ENCODE results near the gene GPBP1. TPM values are rescaled to one million over a fixed set of nuclear protein-coding genes. Genes with fewer than 3 reads are reported as not detected.

GPBP1 gene
- total and polyA plus RNA-seq, 7 donors, result 37.3 to 74.0 (median 53.1) TPM

- H3K4me3 ChIP-seq, result peak overlapping the region; percentile 98
- ATAC-seq (peak; percentile 73 to 86 (median 79)), DNase-seq (no peak)
- peaks cover 0 to 11% of the 10 kb centered on the region in 2 donors for H3K36me3 ChIP-seq (ENCODE audit: insufficient read depth in 1 of 2, low read depth in 1 of 2)
- WGBS, 3 donors, result 19 to 31% (median 24%) methylated on average over 12 of the region's 12 CpGs
- H3K9me3 ChIP-seq, result no peaks in the 10 kb centered on the region
- intact Hi-C loops (cut with DNase I), result loop anchor here in 1 of 2 donors (5.0 to 10.0 kb wide), 2 partner anchors 33 to 1185 kb away; partner anchors contain the start of gene IL6ST
- H3K27me3 ChIP-seq (ENCODE audit: insufficient read depth in 3 of 3, low read length in 2 of 3), result no peaks in the 10 kb centered on the region
- H3K27ac ChIP-seq, result peak overlapping the region; percentile 48
- TF ChIP-seq CTCF (IDR thresholded peaks at IDR 0.05), result no peak
- H3K4me1 ChIP-seq, result peaks cover 37% of the 10 kb centered on the region
Measured at GRCh38 chr5:57179262-57180200, 5.7 kb downstream of the GPBP1 start.

- H3K9me3 ChIP-seq, result no peaks in the 10 kb centered on the region
- H3K27ac ChIP-seq, result no peak overlapping the region
- no peak for ATAC-seq
- no peak overlapping the region for H3K4me3 ChIP-seq
- no peaks in the 10 kb centered on the region for H3K27me3 ChIP-seq (ENCODE audit: insufficient read depth in 3 of 3, low read length in 2 of 3)
- TF ChIP-seq CTCF (IDR thresholded peaks at IDR 0.05), result no peak
- 66 to 73% (median 68%) methylated on average over 10 of the region's 10 CpGs for WGBS, 3 donors
- H3K4me1 ChIP-seq, result peaks cover 44% of the 10 kb centered on the region
- intact Hi-C loops (cut with DNase I), result no loop called here
- no peak for DNase-seq
- peaks cover 0 to 14% of the 10 kb centered on the region in 2 donors for H3K36me3 ChIP-seq (ENCODE audit: insufficient read depth in 1 of 2, low read depth in 1 of 2)
Measured at GRCh38 chr5:57181154-57181553, 7.3 kb downstream of the GPBP1 start.

GRCh38 chr5:57184322-57184721 is 10.5 kb downstream of the GPBP1 start:
- TF ChIP-seq CTCF (IDR thresholded peaks at IDR 0.05), result no peak
- intact Hi-C loops (cut with DNase I), result no loop called here
- Histone ChIP-seq H3K9me3 (no peaks in the 10 kb centered on the region), H3K27ac (no peak overlapping the region), H3K4me1 (peaks cover 52% of the 10 kb centered on the region), H3K36me3 (ENCODE audit: insufficient read depth in 1 of 2, low read depth in 1 of 2) (peaks cover 0 to 14% of the 10 kb centered on the region in 2 donors), H3K27me3 (ENCODE audit: insufficient read depth in 3 of 3, low read length in 2 of 3) (no peaks in the 10 kb centered on the region), H3K4me3 (no peak overlapping the region)
- ATAC-seq, result peak in 2 of 4 donors; percentile 27 to 33
- no peak for DNase-seq
- WGBS, 3 donors, result 65 to 86% (median 80%) methylated on average over 2 of the region's 2 CpGs

GRCh38 chr5:57185313-57185712 is 11.5 kb downstream of the GPBP1 start:
- 50 to 63% (median 56%) methylated on average over 9 of the region's 9 CpGs for WGBS, 3 donors
- H3K4me3 ChIP-seq, result no peak overlapping the region
- intact Hi-C loops (cut with DNase I), result no loop called here

More at GRCh38 chr5:57185313-57185712, 11.5 kb downstream of the GPBP1 start:
- Histone ChIP-seq H3K4me1 (peaks cover 55% of the 10 kb centered on the region), H3K27ac (no peak overlapping the region), H3K36me3 (ENCODE audit: insufficient read depth in 1 of 2, low read depth in 1 of 2) (peaks cover 0 to 14% of the 10 kb centered on the region in 2 donors), H3K9me3 (no peaks in the 10 kb centered on the region), H3K27me3 (ENCODE audit: insufficient read depth in 3 of 3, low read length in 2 of 3) (no peaks in the 10 kb centered on the region)
- DNase-seq, result no peak
- TF ChIP-seq CTCF (IDR thresholded peaks at IDR 0.05), result no peak
- peak in 1 of 4 donors; percentile 18 for ATAC-seq
